Measurements from ENCODE around the gene UBE2QL1. TPM values are rescaled to one million over a fixed set of nuclear protein-coding genes. Genes with fewer than 3 reads are reported as not detected.

UBE2QL1 gene
- polyA plus RNA-seq, 2 of the 4 experiments (the other 2 are of a cell fraction) = 0.04 TPM

DNA sequence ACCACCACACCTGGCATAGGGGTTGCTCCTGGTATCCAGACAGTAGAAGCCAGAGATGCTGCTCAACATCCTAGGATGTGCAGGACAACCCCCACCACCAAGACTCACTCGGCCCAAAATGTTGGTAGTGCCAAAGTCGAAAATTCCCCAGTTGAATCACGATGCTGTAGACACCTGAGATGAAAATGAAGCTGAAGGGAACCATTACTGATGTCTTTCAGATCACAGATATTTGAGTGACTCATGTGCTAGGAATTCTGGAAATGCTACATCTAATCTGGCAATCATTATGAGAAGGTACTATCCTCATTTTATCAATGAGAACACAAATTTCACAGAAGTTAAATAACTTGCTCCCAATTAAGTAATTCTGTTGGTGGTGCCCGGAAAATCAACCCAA is 21.0 kb upstream of the UBE2QL1 start:
- no peak for TF ChIP-seq POLR2AphosphoS2 (conservative IDR thresholded peaks at IDR 0.05; ENCODE audit: low read length)
- no peak for TF ChIP-seq RFX5 (IDR thresholded peaks at IDR 0.05)
- TF ChIP-seq HDAC2 (IDR thresholded peaks at IDR 0.05) = no peak
- no peak for TF ChIP-seq CHD4 (IDR thresholded peaks at IDR 0.05; ENCODE audit: borderline replicate concordance)
- TF ChIP-seq TFCP2L1 (CRISPR knock-in tag; IDR thresholded peaks at IDR 0.05) = no peak
- no peak for TF ChIP-seq HOXB13 (CRISPR knock-in tag; IDR thresholded peaks at IDR 0.05; ENCODE audit: low read depth)
- no peak for TF ChIP-seq HOXA7 (CRISPR knock-in tag; IDR thresholded peaks at IDR 0.05)
- no peak for TF ChIP-seq EHMT2 (IDR thresholded peaks at IDR 0.05; ENCODE audit: low read depth)
- TF ChIP-seq SREBF2 (IDR thresholded peaks at IDR 0.05) = no peak
- TF ChIP-seq, protein P1, sequence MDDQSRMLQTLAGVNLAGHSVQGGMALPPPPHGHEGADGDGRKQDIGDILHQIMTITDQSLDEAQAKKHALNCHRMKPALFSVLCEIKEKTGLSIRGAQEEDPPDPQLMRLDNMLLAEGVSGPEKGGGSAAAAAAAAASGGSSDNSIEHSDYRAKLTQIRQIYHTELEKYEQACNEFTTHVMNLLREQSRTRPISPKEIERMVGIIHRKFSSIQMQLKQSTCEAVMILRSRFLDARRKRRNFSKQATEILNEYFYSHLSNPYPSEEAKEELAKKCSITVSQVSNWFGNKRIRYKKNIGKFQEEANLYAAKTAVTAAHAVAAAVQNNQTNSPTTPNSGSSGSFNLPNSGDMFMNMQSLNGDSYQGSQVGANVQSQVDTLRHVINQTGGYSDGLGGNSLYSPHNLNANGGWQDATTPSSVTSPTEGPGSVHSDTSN (IDR thresholded peaks at IDR 0.05) = no peak
- no peak for TF ChIP-seq EP300 (IDR thresholded peaks at IDR 0.05)
- no peak for TF ChIP-seq POLR2A (IDR thresholded peaks at IDR 0.05; ENCODE audit: low read length)
- POLR2A ChIA-PET = no interaction called here
- no peak overlapping the region for H3K4me3 ChIP-seq
- H3K27ac ChIP-seq = no peak overlapping the region
- no peak for DNase-seq (ENCODE audit: low read depth in 1 of 2, low spot score in 1 of 2)
- H3K9me3 ChIP-seq = 0 out of 3 replicates have a peak, but pooled peaks cover 2% of the 10 kb centered on the region
- no peak for FAIRE-seq
- H3K4me1 ChIP-seq = no peaks in the 10 kb centered on the region
- no peak for ATAC-seq
- 8% methylated on average over 4 of the region's 4 CpGs for WGBS (ENCODE audit: missing lambda C conversion rate)
- CTCF ChIA-PET = no interaction called here
- no peak overlapping the region for H3K4me2 ChIP-seq

DNA sequence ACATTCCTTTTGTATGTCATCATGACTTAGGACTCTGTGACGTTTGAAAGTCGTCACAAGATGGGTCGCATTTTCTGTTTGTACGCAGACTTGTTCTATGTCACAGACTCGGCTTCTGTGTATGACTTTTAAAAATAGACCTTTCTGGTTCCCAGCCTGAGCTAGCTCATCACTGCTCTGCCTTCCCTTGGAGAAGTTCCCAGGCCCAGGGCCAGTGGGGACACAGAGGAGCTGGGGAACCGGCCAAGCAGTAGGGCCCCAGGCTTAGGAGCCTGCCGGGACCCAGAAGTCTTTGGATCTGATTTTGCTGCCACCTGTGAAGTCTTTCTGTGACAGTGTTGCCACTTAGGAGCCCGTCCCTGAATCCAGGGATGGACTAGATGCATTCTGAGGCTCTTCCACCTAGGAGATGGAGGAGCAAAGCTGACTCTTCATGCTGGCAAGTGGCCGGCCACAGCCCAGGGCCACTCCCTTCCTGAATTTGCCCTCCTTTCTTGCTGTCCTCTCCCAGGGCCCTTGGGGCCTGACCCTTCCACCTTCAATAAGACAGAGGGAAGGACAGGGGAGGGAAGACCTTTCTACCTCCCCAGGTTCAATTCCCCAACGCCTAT is 18.1 kb upstream of the UBE2QL1 start:
- no peak for FAIRE-seq
- ATAC-seq = no peak
- no peak for DNase-seq (ENCODE audit: low read depth in 1 of 2, low spot score in 1 of 2)
- POLR2A ChIA-PET = no interaction called here
- no peak overlapping the region for H3K4me3 ChIP-seq
- WGBS (ENCODE audit: missing lambda C conversion rate) = 24% methylated on average over 9 of the region's 10 CpGs
- CTCF ChIA-PET = no interaction called here
- 0 out of 3 replicates have a peak, but pooled peaks cover 2% of the 10 kb centered on the region for H3K9me3 ChIP-seq
- TF ChIP-seq, protein P2, sequence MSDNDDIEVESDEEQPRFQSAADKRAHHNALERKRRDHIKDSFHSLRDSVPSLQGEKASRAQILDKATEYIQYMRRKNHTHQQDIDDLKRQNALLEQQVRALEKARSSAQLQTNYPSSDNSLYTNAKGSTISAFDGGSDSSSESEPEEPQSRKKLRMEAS (IDR thresholded peaks at IDR 0.05) = no peak
- no peak for TF ChIP-seq ZFP36 (IDR thresholded peaks at IDR 0.05; ENCODE audit: borderline replicate concordance, partially characterized antibody)
- no peak for TF ChIP-seq FOXS1 (CRISPR knock-in tag; IDR thresholded peaks at IDR 0.05)
- TF ChIP-seq RNF2 (IDR thresholded peaks at IDR 0.05; ENCODE audit: borderline replicate concordance, low read depth) = no peak
- TF ChIP-seq CBX2 (IDR thresholded peaks at IDR 0.05; ENCODE audit: borderline replicate concordance, low read depth) = no peak
- no peak for TF ChIP-seq FOSL2 (IDR thresholded peaks at IDR 0.05)
- TF ChIP-seq FOSL2 (CRISPR knock-in tag; IDR thresholded peaks at IDR 0.05) = no peak
- no peak for TF ChIP-seq KDM5A (IDR thresholded peaks at IDR 0.05)
- TF ChIP-seq EHF (CRISPR knock-in tag; IDR thresholded peaks at IDR 0.05) = no peak
- TF ChIP-seq, protein P3, sequence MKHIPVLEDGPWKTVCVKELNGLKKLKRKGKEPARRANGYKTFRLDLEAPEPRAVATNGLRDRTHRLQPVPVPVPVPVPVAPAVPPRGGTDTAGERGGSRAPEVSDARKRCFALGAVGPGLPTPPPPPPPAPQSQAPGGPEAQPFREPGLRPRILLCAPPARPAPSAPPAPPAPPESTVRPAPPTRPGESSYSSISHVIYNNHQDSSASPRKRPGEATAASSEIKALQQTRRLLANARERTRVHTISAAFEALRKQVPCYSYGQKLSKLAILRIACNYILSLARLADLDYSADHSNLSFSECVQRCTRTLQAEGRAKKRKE (CRISPR knock-in tag; IDR thresholded peaks at IDR 0.05; ENCODE audit: low read depth) = no peak
- TF ChIP-seq RARB (CRISPR knock-in tag; IDR thresholded peaks at IDR 0.05) = no peak
- H3K4me2 ChIP-seq = no peak overlapping the region
- no peaks in the 10 kb centered on the region for H3K4me1 ChIP-seq
- H3K27ac ChIP-seq = no peak overlapping the region
